ENCODE measurements around the gene OSBPL3.

- TF ChIP-seq EZH2phosphoT487 (IDR thresholded peaks at IDR 0.05; ENCODE audit: insufficient read depth, low read depth): no peak
- TF ChIP-seq EZH2 (IDR thresholded peaks at IDR 0.05; ENCODE audit: insufficient read depth, poor library complexity, severe bottlenecking): no peak
These were observed 80.8 kb downstream of the OSBPL3 start for GRCh38 chr7:24899161-24899560.

Measured in GM23248 (cell line).